Lung (tissue), 12 donors: ENCODE measurements around the gene TIA1. TPM values are rescaled to one million over a fixed set of nuclear protein-coding genes. Genes with fewer than 3 reads are reported as not detected.

Source experiments
- ATAC-seq: fragments of 200-7000 bp; cut with Tn5 transposase; one replicate; pipeline ENCODE4 v1.9.1; 2020; ENCODE audit warnings: moderate number of reproducible peaks; ENCODE audit not compliant: insufficient read depth, low FRiP score
- DNase-seq, 3 donors: peaks; one replicate each; pipeline ENCODE4 v3.0.0-alpha.2; 2013 to 2017
- H3K27ac ChIP-seq, 2 donors: one replicate each; pipeline ENCODE4 v1.5.1; 2013; ENCODE audit warnings: mild to moderate bottlenecking in 2 of 2, moderate library complexity in 2 of 2, control low read depth in 1 of 2, inconsistent platforms in 1 of 2, low read depth in 1 of 2, low read length in 1 of 2
- H3K27me3 ChIP-seq, 3 donors: one replicate each; pipeline ENCODE4 v1.5.1; 2013; ENCODE audit warnings: low read length in 2 of 3; ENCODE audit not compliant: control insufficient read depth in 3 of 3, insufficient read depth in 3 of 3
- H3K36me3 ChIP-seq, 4 donors: one replicate each; pipeline ENCODE4 v1.5.1; 2013; ENCODE audit warnings: low read length in 4 of 4, mild to moderate bottlenecking in 1 of 4, moderate library complexity in 1 of 4; ENCODE audit not compliant: control insufficient read depth in 4 of 4, insufficient read depth in 4 of 4
- H3K4me1 ChIP-seq, 5 donors: one replicate each; pipeline ENCODE4 v1.5.1; 2013; ENCODE audit warnings: low read length in 5 of 5, mild to moderate bottlenecking in 2 of 5, moderate library complexity in 1 of 5; ENCODE audit not compliant: control insufficient read depth in 5 of 5, insufficient read depth in 5 of 5
- H3K4me3 ChIP-seq: one replicate; pipeline ENCODE4 v1.5.1; 2013; ENCODE audit warnings: mild to moderate bottlenecking, control low read depth, moderate library complexity
- H3K9ac ChIP-seq, 2 donors: one replicate each; pipeline ENCODE4 v1.5.1; 2013; ENCODE audit warnings: low read length in 2 of 2, control low read depth in 1 of 2; ENCODE audit not compliant: insufficient read depth in 1 of 2
- H3K9me3 ChIP-seq, 4 donors: one replicate each; pipeline ENCODE4 v1.5.1; 2013; ENCODE audit warnings: low read length in 3 of 4, mild to moderate bottlenecking in 1 of 4, moderate library complexity in 1 of 4; ENCODE audit not compliant: control insufficient read depth in 4 of 4, insufficient read depth in 3 of 4
- WGBS, 2 donors: extraction: QIAGEN DNeasy Blood & Tissue Kit; methylation state at CpG; one replicate each; pipeline ENCODE4 v1.1.7; 2013; 5-methylcytosine and 5-hydroxymethylcytosine counted together
- polyA plus RNA-seq, 2 donors: library from polyadenylated mRNA; stranded (reverse); fragments of 200-250 nt; gene quantifications; one replicate each; pipeline ENCODE4 v1.2.1, GENCODE V29; 2013
- total RNA-seq, 2 donors: library from RNA; depleted of rRNA in 1 of 2; stranded (reverse); fragments of >200 nt in 1 of 2; gene quantifications; one replicate each; pipeline ENCODE4 v1.2.1, GENCODE V29; 2014 to 2021
- TF ChIP-seq, protein P1 (sequence below): IDR thresholded peaks from 2 replicates; pipeline ENCODE4 v1.5.1; 2012; ENCODE audit warnings: mild to moderate bottlenecking; ENCODE audit errors: control extremely low read depth, extremely low read depth
- donor health status: control.
- donor health status: control.
- donor health status: Bipolar disorder and iron deficiency.
- donor health status: healthy.
- donor health status: DM: yes; HTN: yes; CAD: no.

The TIA1 gene
- total and polyA plus RNA-seq, 4 donors: 31.5 to 403 (median 65.2) TPM

- no peaks in the 10 kb centered on the region for H3K9me3 ChIP-seq
- no peak overlapping the region for H3K4me3 ChIP-seq
- H3K9ac ChIP-seq: no peak overlapping the region
- peaks cover 0 to 14% (median 6%) of the 10 kb centered on the region in 5 donors for H3K4me1 ChIP-seq
- TF ChIP-seq, protein P1, sequence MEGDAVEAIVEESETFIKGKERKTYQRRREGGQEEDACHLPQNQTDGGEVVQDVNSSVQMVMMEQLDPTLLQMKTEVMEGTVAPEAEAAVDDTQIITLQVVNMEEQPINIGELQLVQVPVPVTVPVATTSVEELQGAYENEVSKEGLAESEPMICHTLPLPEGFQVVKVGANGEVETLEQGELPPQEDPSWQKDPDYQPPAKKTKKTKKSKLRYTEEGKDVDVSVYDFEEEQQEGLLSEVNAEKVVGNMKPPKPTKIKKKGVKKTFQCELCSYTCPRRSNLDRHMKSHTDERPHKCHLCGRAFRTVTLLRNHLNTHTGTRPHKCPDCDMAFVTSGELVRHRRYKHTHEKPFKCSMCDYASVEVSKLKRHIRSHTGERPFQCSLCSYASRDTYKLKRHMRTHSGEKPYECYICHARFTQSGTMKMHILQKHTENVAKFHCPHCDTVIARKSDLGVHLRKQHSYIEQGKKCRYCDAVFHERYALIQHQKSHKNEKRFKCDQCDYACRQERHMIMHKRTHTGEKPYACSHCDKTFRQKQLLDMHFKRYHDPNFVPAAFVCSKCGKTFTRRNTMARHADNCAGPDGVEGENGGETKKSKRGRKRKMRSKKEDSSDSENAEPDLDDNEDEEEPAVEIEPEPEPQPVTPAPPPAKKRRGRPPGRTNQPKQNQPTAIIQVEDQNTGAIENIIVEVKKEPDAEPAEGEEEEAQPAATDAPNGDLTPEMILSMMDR: no peak
- DNase-seq (no peak), ATAC-seq (no peak)
- H3K27ac ChIP-seq: no peak overlapping the region
- no peaks in the 10 kb centered on the region for H3K27me3 ChIP-seq
- H3K36me3 ChIP-seq: peaks cover 0 to 5% (median under 1%) of the 10 kb centered on the region in 4 donors
- WGBS, 2 donors: 87 to 89% methylated on average over 16 of the region's 16 CpGs
Observed at GRCh38 chr2:70250434-70250833, 2.0 kb upstream of the TIA1 start.

- Histone ChIP-seq H3K9me3 (no peaks in the 10 kb centered on the region), H3K27ac (peak overlapping the region; percentile 97 to 99), H3K4me1 (peaks cover 0 to 25% (median 10%) of the 10 kb centered on the region in 5 donors), H3K4me3 (peak overlapping the region; percentile 79), H3K9ac (peak overlapping the region; percentile 100), H3K27me3 (no peaks in the 10 kb centered on the region), H3K36me3 (peaks cover 0 to 5% (median 1%) of the 10 kb centered on the region in 4 donors)
- DNase-seq (peak; percentile 26 to 91 (median 88)), ATAC-seq (no peak)
- 0% methylated on average over 20 of the region's 20 CpGs for WGBS, 2 donors
- TF ChIP-seq, protein P1: no peak
Observed at GRCh38 chr2:70247364-70248180, 856 bp downstream of the TIA1 start.

DNA sequence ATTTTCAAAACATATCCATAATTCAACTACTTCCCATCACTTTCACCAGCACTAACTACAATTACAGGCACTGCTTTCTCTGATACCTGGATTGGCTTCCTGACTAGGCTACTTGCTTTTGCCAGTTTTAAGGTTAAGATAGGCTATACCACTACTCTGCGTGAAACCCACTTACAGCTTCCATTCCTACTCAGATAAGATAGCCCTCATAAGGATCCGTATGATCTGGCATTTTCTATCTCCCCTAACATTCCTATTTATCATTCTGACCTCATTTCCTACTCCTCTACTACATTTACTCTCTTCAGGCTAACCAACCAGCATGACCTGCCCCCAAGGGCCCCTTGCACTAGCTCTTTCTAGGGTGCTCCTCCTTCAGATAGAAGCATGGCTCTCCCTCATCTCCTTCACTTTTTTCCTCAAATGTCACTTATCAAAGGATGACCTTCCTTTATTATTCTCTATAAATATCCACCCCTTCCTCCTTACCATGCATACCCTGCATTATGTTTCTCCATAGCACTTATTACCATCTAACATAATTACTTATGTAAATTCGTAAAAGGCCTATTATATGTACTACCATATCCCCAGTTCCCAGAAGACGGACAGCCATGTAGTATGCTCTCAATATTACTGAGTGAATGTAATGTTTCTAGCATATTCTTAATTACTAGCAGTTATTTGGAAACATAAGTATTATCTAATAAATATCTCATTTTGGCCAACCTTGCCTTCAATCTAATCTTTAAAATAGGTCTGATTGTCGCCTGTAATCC, 4.4 kb downstream of the TIA1 start:
- H3K4me3 ChIP-seq: no peak overlapping the region
- ATAC-seq (no peak), DNase-seq (no peak)
- peaks cover 0 to 25% (median 11%) of the 10 kb centered on the region in 5 donors for H3K4me1 ChIP-seq
- H3K9me3 ChIP-seq: no peaks in the 10 kb centered on the region
- TF ChIP-seq, protein P1: no peak
- H3K27ac ChIP-seq: no peak overlapping the region
- no peaks in the 10 kb centered on the region for H3K27me3 ChIP-seq
- H3K9ac ChIP-seq: no peak overlapping the region
- H3K36me3 ChIP-seq: peaks cover 0 to 10% (median 4%) of the 10 kb centered on the region in 4 donors
- WGBS, 2 donors: 82 to 85% methylated on average over 5 of the region's 5 CpGs
